HEK293 (cell line): ENCODE measurements around the gene ABLIM2.

Source experiments
- ZFP41 ChIP-seq: fragments of 450-650 bp; formaldehyde crosslinking; IDR thresholded peaks from 2 replicates; pipeline ENCODE4 v1.5.1; 2016; ENCODE audit warnings: missing biosample characterization, missing genetic modification characterization, borderline replicate concordance
- ZNF121 ChIP-seq: fragments of 450-650 bp; formaldehyde crosslinking; IDR thresholded peaks from 2 replicates; pipeline ENCODE4 v1.5.1; 2016; ENCODE audit warnings: missing biosample characterization, missing genetic modification characterization
- ZNF16 ChIP-seq: fragments of 450-650 bp; formaldehyde crosslinking; IDR thresholded peaks from 2 replicates; pipeline ENCODE4 v1.5.1; 2016; ENCODE audit warnings: low read depth, missing biosample characterization, missing genetic modification characterization
- ZNF274 ChIP-seq, 2 experiments: fragments of 200-500 bp in 1 of 2; fragments of 450-650 bp in 1 of 2; sonication (Bioruptor generic) in 1 of 2; formaldehyde crosslinking in 1 of 2; IDR thresholded peaks; 2 replicates each; pipeline versions ENCODE4 v1.5.1 to v1.6.1; 2014 to 2016; ENCODE audit warnings: borderline replicate concordance in 1 of 2, inconsistent platforms in 1 of 2, low read length in 1 of 2, missing biosample characterization in 1 of 2, missing genetic modification characterization in 1 of 2
- ZNF558 ChIP-seq: fragments of 450-650 bp; formaldehyde crosslinking; IDR thresholded peaks from 2 replicates; pipeline ENCODE4 v1.5.1; 2016; ENCODE audit warnings: missing biosample characterization, missing genetic modification characterization
- ZNF843 ChIP-seq: fragments of 450-650 bp; formaldehyde crosslinking; IDR thresholded peaks from 2 replicates; pipeline ENCODE4 v1.5.1; 2016; ENCODE audit warnings: missing biosample characterization, missing genetic modification characterization
- TF ChIP-seq, protein P1 (sequence below): fragments of 450-650 bp; formaldehyde crosslinking; IDR thresholded peaks from 2 replicates; pipeline ENCODE4 v1.5.1; 2016; ENCODE audit warnings: missing biosample characterization, missing genetic modification characterization
- TF ChIP-seq, protein P2 (sequence below): fragments of 450-650 bp; formaldehyde crosslinking; IDR thresholded peaks from 2 replicates; pipeline ENCODE4 v1.5.1; 2016; ENCODE audit warnings: missing biosample characterization, missing genetic modification characterization, low read depth
- TF ChIP-seq, protein P3 (sequence below): fragments of 450-650 bp; formaldehyde crosslinking; IDR thresholded peaks from 2 replicates; pipeline ENCODE4 v1.5.1; 2016; ENCODE audit warnings: missing biosample characterization, missing genetic modification characterization
- TF ChIP-seq, protein P4 (sequence below): fragments of 450-650 bp; formaldehyde crosslinking; IDR thresholded peaks from 2 replicates; pipeline ENCODE4 v1.5.1; 2017; ENCODE audit warnings: missing biosample characterization, missing genetic modification characterization

DNA sequence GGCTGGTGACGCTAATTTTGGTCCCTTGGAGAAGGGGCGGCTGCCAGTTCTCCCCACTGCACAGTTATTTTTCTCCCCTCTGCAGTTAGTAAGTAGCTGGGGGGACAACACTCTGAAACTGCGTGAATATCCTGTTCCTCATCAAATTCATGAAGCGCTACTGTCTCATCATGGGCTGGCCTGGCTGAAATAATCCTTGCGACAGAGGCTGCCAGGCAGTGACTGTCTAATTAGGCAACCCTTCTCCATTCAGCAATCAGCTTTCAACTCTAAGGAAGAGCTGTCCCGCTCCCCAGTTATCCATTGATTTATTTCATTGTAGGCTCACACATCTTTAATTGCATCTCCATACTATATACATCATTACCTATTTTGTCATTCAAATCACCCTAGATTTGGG lies 48.7 kb upstream of the ABLIM2 start:
- TF ChIP-seq, protein P1, sequence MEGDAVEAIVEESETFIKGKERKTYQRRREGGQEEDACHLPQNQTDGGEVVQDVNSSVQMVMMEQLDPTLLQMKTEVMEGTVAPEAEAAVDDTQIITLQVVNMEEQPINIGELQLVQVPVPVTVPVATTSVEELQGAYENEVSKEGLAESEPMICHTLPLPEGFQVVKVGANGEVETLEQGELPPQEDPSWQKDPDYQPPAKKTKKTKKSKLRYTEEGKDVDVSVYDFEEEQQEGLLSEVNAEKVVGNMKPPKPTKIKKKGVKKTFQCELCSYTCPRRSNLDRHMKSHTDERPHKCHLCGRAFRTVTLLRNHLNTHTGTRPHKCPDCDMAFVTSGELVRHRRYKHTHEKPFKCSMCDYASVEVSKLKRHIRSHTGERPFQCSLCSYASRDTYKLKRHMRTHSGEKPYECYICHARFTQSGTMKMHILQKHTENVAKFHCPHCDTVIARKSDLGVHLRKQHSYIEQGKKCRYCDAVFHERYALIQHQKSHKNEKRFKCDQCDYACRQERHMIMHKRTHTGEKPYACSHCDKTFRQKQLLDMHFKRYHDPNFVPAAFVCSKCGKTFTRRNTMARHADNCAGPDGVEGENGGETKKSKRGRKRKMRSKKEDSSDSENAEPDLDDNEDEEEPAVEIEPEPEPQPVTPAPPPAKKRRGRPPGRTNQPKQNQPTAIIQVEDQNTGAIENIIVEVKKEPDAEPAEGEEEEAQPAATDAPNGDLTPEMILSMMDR (tag by site-specific recombination): no peak
- TF ChIP-seq, protein P2, sequence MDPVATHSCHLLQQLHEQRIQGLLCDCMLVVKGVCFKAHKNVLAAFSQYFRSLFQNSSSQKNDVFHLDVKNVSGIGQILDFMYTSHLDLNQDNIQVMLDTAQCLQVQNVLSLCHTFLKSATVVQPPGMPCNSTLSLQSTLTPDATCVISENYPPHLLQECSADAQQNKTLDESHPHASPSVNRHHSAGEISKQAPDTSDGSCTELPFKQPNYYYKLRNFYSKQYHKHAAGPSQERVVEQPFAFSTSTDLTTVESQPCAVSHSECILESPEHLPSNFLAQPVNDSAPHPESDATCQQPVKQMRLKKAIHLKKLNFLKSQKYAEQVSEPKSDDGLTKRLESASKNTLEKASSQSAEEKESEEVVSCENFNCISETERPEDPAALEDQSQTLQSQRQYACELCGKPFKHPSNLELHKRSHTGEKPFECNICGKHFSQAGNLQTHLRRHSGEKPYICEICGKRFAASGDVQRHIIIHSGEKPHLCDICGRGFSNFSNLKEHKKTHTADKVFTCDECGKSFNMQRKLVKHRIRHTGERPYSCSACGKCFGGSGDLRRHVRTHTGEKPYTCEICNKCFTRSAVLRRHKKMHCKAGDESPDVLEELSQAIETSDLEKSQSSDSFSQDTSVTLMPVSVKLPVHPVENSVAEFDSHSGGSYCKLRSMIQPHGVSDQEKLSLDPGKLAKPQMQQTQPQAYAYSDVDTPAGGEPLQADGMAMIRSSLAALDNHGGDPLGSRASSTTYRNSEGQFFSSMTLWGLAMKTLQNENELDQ (tag by site-specific recombination): no peak
- no peak for TF ChIP-seq ZNF121
- no peak for TF ChIP-seq ZNF843 (tag by site-specific recombination)
- TF ChIP-seq, protein P3, sequence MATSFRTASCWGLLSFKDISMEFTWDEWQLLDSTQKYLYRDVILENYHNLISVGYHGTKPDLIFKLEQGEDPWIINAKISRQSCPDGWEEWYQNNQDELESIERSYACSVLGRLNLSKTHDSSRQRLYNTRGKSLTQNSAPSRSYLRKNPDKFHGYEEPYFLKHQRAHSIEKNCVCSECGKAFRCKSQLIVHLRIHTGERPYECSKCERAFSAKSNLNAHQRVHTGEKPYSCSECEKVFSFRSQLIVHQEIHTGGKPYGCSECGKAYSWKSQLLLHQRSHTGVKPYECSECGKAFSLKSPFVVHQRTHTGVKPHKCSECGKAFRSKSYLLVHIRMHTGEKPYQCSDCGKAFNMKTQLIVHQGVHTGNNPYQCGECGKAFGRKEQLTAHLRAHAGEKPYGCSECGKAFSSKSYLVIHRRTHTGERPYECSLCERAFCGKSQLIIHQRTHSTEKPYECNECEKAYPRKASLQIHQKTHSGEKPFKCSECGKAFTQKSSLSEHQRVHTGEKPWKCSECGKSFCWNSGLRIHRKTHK (tag by site-specific recombination): no peak
- TF ChIP-seq, protein P4, sequence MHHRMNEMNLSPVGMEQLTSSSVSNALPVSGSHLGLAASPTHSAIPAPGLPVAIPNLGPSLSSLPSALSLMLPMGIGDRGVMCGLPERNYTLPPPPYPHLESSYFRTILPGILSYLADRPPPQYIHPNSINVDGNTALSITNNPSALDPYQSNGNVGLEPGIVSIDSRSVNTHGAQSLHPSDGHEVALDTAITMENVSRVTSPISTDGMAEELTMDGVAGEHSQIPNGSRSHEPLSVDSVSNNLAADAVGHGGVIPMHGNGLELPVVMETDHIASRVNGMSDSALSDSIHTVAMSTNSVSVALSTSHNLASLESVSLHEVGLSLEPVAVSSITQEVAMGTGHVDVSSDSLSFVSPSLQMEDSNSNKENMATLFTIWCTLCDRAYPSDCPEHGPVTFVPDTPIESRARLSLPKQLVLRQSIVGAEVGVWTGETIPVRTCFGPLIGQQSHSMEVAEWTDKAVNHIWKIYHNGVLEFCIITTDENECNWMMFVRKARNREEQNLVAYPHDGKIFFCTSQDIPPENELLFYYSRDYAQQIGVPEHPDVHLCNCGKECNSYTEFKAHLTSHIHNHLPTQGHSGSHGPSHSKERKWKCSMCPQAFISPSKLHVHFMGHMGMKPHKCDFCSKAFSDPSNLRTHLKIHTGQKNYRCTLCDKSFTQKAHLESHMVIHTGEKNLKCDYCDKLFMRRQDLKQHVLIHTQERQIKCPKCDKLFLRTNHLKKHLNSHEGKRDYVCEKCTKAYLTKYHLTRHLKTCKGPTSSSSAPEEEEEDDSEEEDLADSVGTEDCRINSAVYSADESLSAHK: no peak
- TF ChIP-seq ZNF558 (tag by site-specific recombination): no peak
- TF ChIP-seq ZNF274 (IDR thresholded peaks at IDR 0.05; ENCODE audit: low read length): no peak
- no peak for TF ChIP-seq ZNF274 (tag by site-specific recombination; IDR thresholded peaks at IDR 0.05; ENCODE audit: borderline replicate concordance)
- TF ChIP-seq ZNF16 (tag by site-specific recombination): no peak
- no peak for TF ChIP-seq ZFP41 (tag by site-specific recombination)
